ENCODE data around the gene TBPL1.
"Not testable (repeated sequence)": the region's sequence is repeated elsewhere in the genome, so short reads cannot be mapped to it uniquely, and the experiment has no call there.

TBPL1 gene

DNA sequence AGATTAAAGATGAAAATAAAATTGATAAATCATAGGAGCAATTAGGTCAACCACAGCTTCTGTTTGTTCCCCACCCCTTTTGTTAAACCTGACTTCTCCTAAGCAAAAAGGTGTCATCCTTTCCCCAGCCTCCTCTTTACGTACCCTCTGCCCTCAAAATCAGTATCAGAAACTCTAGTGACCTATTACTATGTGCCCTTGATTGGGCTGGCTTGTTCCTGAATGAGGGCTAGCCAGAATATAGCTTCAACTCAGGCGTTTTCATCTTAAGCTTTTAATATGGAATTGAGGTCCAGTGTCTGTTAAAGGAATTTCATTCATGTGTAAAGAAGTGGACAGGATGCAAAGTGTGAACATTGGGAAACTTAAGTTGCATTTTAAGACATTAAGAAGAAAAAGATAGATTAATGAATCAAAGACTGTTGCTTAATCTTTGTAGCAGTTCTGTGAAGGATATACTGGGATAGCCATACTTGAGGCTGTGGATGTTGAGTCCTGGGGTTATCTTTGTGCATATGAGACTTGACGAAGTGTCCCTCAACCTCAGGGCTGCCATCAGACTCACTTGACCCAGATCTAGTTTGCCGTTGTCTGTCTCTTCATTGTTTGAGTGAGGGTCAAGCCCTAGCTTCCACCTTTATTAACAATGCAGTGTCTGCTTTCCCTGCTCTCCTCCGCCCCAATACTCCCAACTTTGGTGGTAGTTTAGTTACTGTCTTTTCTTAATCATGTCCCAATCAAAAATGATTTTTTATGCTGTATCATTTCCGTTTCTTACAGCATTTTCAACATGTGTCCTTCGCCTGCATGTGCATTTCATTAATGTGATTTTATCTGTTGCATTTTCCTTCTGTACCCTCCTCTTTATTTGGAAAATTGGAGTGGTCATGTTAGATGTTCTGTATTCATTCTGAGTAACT, 1.9 kb downstream of the TBPL1 start:
- DNase-seq = no peak

- DNase-seq = no peak
Observed at GRCh38 chr6:133955582-133956415, 2.8 kb downstream of the TBPL1 start.

DNA sequence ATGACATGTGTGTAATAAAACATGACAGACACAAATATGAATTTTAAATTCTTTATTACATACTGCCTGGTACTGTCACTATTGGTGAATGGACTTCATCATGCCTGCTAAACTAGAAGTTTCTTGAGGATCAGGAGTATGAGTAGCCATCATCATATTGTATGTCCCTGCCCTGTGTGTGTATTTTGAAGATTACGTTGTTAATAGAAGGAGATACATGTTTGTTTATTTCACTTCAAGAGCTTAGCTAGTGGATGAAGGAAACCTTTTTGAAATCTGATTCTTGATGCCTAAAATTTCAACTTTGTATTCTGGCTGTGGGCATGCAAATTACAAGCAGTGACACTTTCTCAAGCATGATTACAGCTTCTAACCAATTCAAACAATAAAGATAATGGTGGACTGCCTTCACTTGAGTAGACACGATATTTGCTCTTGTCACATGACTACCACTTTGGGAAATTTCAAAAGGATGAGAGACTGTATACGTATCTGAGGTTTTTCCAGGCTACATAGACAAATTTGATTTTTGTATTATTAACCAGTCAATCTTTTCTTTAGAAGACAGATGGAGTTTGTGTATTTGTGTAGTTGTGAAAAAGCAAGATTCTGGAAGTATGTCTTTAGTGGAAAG, 3.5 kb downstream of the TBPL1 start:
- DNase-seq = no peak

DNA sequence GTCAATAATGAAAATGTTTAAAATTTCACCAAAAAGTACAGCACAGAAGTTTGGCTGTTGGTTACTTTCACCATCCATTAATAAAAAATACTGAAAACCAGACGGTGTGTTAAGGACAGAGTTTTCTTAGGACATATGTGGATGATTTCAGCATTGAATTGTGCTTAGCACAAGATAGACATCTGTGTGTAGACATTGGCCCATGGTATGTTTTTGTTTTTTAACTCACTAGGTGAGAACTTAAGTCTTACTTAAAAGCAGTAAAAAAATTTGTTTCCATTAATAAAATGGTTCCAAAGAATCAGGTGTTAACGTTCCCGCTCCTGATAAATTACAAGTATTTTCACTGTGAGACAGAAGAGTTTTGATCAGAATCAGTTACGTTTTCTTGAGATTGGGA, 4.2 kb downstream of the TBPL1 start:
- DNase-seq = no peak

DNA sequence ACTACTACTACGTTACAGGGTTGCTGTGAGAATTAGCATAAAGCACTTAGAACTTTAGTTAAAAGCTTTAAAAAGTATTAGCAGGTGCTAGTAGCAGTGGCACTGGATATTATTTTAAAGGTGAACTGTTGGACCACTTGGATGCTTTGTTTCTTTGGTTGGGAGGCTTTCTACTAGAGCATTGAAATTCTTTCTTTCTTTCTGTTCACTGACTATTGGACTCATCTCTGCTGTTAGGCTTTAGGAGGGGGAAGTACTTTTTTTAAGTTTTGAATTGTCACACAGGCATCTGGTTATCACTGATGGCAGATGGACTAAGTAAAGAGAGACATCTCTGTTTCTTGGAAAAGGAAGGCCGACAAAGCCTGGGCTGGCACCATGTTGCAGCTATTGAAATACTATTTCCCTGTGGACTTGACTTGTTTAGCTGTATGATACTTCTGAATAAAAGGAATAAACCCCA, 4.8 kb downstream of the TBPL1 start:
- DNase-seq = no peak

DNA sequence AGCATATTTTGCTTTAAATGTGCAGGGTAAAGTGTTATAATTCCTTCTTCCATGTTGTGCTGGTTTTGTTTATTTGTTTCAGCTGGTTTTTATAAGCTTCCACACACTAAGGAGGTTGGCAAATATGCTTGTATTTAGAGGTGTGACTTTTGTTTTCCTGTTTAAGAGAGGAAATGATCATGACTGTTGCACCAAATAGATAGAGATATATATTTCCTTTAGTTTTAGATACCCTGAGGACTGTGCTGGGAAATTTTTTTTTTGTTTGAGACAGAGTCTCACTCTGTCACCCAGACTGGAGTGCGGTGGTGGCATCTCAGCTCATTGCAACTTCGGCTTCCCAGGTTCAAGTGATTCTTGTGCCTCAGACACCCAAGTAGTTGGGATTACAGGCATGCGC, 5.8 kb downstream of the TBPL1 start:
- no peak for DNase-seq

GRCh38 chr6:133959667-133960368, 6.8 kb downstream of the TBPL1 start:
- no peak for DNase-seq

GRCh38 chr6:133961831-133962230, 8.8 kb downstream of the TBPL1 start:
- no peak for DNase-seq

DNA sequence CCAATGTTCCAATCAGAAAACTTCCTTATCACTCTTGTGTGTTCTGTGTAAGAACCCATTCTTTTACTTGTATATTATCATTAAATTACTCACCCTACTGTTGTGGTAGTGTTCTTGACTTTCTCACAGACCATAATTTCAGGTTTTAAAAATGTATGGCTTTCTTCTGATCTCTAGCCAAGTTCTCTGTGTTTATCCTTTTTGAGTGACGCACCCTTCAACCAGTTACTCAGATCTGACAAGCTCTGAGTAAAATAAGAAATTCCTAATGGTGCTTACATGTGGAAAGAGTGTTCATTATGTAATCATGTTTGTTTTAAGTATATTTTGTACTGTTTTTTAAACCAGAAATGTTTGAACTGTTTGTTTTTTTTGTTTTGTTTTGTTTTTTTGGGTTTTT, 11.0 kb downstream of the TBPL1 start:
- DNase-seq = peak; percentile 37

GRCh38 chr6:133964702-133965101, 11.7 kb downstream of the TBPL1 start:
- DNase-seq = no peak

- DNase-seq = no peak
Observed at GRCh38 chr6:133965817-133966360, 12.9 kb downstream of the TBPL1 start.

DNA sequence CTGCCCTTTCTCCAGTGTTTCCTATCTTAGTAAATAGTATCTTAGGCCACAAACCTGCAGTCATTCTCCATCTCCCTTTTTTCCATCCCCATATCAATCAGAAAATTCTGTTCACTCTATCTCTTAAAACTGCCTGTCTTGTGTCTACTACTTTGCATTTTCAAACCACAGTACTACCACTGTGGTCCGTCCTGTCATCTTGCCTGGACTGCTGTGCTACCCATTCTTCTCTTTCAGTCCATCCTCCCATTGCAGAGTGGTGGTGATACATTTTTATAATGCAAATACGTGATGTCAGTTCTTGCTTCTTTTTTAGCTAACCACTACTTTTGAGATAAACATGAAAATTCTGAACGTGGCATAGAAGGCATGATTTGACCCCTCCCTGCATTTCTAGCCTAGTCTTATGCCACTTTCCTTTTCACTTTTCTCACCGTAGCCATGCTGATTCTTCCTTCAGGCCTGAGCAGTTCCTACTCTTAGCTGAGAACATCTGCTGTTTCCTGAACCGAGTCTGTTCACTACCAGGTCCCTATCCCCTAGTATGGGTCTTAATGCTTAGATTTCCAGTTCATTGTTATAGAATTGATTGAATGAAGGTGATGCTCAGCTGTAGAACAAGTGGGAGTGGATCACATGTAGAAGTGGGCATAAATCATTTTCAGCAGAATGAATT, 13.8 kb downstream of the TBPL1 start:
- no peak for DNase-seq

DNA sequence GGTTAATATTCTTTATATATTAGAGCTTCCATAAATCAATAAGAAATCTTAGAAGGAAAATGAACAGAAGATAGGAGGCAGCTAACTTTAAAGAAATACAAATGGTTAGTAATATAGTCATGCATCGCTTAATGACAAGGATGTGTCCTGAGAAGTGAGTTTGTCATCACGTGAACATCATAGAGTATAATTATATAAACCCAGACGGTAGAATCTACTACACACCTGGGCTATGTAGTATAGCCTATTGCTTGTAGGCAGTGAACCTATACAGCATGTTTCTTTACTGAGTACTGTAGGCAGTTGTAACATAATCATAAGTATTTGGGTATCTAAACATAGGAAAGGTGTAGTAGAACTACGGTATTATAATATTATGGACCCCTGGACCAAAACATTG, 14.3 kb downstream of the TBPL1 start:
- no peak for DNase-seq

DNA sequence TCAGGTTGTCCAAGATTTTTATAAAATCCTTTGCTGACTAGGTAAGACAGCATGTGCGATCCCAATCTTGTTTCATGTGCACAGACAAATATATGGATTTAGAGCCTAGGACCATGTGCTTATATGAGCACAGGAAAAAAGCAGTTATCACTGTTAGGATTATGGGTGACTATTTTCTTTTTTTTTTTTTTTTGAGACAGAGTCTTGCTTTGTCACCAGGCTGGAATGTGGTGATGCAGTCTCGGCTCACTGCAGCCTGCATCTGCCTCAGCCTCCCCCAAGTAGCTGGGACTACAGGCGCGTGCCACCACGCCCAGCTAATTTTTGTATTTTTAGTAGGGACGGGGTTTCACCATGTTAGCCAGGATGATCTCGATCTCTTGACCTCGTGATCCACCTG, 14.8 kb downstream of the TBPL1 start:
- DNase-seq = not testable (repeated sequence)

- DNase-seq = no peak
Observed at GRCh38 chr6:133969285-133969920, 16.4 kb downstream of the TBPL1 start.

DNA sequence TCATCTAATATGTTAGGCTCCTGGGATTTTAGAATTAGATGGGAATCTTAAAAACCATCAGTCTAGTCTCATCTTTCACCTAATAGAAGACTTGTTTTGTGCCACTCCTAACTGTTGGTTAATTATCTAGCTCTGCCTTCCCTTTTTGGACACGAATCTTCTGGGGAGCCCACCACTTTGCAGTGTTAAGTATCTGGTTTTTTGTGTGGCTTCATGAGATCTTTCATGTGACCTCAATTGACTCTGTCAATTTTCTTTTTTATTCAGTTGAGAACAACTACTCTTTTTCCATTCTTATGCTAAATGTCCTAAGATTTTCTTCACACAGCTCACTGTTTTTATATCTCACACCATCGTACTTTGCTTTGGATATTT, 16.9 kb downstream of the TBPL1 start:
- no peak for DNase-seq

DNA sequence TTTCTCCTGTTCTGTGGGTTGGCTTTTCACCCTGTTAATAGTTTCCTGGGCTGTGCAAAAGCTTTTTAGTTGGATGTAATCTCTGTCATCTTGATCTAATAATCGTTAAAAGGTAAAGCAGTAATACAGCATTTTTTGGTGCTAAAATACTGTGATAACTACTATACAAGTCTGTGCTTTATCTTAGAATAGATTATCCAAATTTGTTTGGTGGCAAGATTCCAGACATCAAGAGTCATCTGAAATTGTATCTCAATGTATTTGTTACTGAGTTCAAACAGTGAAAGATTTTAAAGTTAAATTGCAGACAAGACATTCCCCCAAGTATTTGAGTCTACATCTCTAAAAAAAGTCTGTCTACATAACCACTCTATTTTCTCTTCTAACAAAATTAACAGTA, 18.8 kb downstream of the TBPL1 start:
- no peak for DNase-seq

- no peak for DNase-seq
Observed at GRCh38 chr6:133972388-133972787, 19.4 kb downstream of the TBPL1 start.

DNA sequence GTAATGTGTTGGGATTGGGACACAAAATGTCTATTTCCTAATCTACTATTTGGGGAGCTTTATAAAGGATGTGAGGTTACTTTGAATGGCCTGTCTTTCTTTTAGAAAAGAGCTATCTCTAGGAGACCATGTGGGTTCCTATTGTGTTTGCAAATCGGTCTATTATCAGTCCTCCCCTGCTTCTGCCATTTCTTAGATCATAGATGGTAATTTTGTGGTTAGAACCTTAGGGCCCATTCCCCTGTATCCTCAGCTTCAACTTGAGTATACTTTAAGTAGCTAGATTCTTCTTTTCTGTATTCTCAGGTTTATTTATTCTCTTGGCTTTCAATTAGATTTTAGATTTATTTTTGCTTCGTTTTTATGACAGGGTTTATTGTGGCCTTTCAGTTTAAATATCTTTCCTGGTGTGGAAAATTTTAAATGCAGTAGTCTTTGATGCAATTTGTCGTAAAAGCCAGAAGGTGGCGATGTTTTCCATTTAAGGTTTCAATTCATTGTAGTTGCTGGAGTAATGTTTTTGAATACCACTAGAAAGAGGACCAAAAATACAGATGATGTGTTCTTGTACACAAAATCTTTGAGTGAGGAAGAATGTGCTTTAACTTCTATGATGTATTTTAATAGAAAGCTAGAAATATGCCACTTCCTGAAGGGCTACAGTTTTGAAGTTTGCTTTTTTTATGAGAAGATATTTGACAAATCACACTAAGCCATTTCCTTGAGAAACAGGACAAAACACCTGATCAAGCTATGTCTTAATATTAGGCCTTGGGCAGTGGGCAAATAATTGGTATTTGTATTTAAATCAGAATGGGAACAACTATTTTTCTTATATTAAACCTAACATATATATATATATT, 20.3 kb downstream of the TBPL1 start:
- peak; percentile 51 for DNase-seq

All from activated CD4-positive, alpha-beta T cell treated with anti-CD3 and anti-CD28 coated beads, Interleukin-2, Interleukin-6, amounts not matched to agents 100 ng/mL and 50 ng/mL, durations not matched to agents 16 hours and 8 hours (primary cell).